Measurements from ENCODE around the gene ALS2. TPM values are rescaled to one million over a fixed set of nuclear protein-coding genes. Genes with fewer than 3 reads are reported as not detected.
"Not testable (repeated sequence)": the region's sequence is repeated elsewhere in the genome, so short reads cannot be mapped to it uniquely, and the experiment has no call there.

Gene ALS2
- total RNA-seq, 1 donor = 6.2 TPM

DNA sequence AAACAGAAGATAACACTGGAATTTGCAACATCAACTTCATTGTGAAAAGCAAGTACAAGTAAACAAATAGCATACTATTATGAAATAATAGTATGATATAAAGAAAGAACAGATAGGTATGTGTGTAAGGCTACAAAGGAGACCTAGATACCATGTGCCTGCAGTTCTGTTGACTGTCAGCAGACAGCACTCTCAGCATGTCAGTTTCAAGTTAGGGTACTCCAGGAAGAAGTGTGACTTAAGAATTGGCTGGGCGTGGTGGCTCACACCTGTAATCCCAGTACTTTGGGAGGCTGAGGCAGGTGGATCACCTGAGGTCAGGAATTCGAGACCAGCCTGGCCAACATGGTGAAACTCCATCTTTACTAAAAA, 18.2 kb upstream of the ALS2 start:
- H3K4me1 ChIP-seq (ENCODE audit: insufficient read depth, low read length); H3K27me3 ChIP-seq (ENCODE audit: insufficient read depth, low read length); H3K9me3 ChIP-seq (ENCODE audit: low read depth, low read length): not testable (repeated sequence)

GRCh38 chr2:201798252-201798913, 17.6 kb upstream of the ALS2 start:
- no peak overlapping the region for H3K4me3 ChIP-seq (ENCODE audit: low read length)
- H3K9me3 ChIP-seq (ENCODE audit: low read depth, low read length) = no peaks in the 10 kb centered on the region
- H3K4me1 ChIP-seq (ENCODE audit: insufficient read depth, low read length) = no peaks in the 10 kb centered on the region
- peaks cover 6% of the 10 kb centered on the region for H3K27me3 ChIP-seq (ENCODE audit: insufficient read depth, low read length)

More for the DNA sequence above, 18.2 kb upstream of the ALS2 start:
- not testable (repeated sequence) for H3K4me3 ChIP-seq (ENCODE audit: low read length)

DNA sequence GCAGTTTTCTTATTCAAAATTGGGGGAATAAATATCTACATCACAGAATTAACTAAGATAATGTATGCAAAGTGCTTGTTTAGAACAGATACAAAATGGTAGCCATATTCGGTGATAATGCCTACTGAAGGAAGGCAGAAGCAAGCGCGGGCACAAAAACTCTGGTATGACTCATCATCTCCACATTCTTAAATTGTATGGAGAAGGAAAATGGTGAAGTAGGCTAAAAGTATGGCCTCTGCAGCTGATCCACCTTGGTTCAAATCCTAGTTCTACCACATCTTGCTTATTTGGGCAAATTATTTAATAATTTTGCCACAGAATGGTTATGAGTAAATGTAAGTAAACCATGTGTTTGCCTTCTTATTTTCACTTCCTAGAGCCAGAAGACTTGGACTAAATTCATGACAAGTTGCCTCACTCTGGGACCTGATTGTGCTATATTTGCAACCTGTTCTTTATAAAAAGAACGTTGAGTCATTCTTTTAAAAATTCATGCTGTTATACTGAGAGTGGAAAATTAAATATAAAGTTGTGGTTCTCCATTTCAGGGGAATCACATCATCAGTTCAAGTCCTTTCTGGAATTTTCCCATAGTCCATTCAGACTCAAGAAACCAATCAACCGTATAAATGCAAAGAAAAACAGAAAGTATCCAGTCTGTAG, 16.6 kb upstream of the ALS2 start:
- Histone ChIP-seq H3K9me3 (ENCODE audit: low read depth, low read length) (no peaks in the 10 kb centered on the region), H3K4me3 (ENCODE audit: low read length) (no peak overlapping the region), H3K4me1 (ENCODE audit: insufficient read depth, low read length) (no peaks in the 10 kb centered on the region), H3K27me3 (ENCODE audit: insufficient read depth, low read length) (peaks cover 6% of the 10 kb centered on the region)

DNA sequence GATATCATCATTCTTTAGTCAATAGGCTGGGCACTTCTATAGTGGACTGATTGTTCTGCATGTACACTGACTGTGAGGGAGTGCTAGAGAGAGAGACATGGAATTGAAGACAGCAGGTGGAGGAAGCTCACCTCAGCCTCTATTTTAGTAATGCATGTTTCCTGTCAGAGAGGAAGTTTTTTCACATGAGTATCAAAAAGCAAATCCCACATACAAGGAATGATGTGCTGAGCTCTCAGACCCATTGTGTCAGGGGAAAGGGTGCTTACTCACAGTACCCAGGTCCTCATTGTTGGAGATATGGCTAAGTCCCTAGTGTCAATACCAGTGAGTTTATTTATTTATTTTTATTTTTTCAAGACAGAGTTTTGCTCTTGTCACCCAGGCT, 15.7 kb upstream of the ALS2 start:
- no peaks in the 10 kb centered on the region for H3K9me3 ChIP-seq (ENCODE audit: low read depth, low read length)
- no peaks in the 10 kb centered on the region for H3K4me1 ChIP-seq (ENCODE audit: insufficient read depth, low read length)
- no peak overlapping the region for H3K4me3 ChIP-seq (ENCODE audit: low read length)
- peaks cover 3% of the 10 kb centered on the region for H3K27me3 ChIP-seq (ENCODE audit: insufficient read depth, low read length)

DNA sequence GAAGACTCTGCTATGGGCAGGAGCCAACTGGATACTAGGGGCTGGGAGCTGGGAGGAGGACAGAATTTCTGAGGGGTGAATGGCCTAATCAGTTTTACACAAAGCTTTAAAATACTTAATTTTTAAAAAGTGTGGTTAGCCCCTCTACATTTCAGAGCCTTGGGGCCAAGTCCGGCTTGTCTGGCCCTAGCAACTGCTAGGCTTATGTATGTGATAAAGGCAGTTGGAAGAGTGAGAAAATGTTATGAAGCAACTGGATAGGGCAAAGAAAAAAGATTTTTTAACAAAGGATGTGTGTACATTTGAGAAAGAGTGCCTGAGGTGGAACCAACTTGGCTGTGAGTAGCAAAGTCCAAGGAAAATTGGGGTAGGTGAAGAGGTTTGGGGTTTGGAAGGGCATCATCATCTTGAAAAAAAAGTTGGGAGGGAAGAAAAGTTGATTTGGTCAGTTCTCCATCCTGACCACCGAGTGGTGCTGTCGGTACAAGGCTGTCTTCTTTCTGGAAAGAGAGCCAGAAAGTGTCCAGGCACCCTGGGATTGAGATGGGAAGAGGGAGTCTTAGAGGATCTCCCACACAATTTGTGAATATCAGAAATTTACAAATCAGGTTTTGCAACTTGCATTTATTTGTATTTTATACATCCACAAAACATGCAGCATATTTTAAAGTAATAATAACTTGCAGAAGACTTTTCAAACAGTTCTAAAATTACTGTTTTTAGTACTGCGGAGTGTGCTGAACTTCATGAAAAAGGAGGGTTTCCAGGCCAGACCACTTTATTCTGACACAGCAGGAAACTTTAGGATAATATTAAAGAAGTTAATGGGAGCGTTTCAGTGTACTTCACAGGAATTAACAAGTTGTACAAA, 15.1 kb upstream of the ALS2 start:
- no peaks in the 10 kb centered on the region for H3K4me1 ChIP-seq (ENCODE audit: insufficient read depth, low read length)
- no peak overlapping the region for H3K4me3 ChIP-seq (ENCODE audit: low read length)
- no peaks in the 10 kb centered on the region for H3K9me3 ChIP-seq (ENCODE audit: low read depth, low read length)
- H3K27me3 ChIP-seq (ENCODE audit: insufficient read depth, low read length) = no peaks in the 10 kb centered on the region

DNA sequence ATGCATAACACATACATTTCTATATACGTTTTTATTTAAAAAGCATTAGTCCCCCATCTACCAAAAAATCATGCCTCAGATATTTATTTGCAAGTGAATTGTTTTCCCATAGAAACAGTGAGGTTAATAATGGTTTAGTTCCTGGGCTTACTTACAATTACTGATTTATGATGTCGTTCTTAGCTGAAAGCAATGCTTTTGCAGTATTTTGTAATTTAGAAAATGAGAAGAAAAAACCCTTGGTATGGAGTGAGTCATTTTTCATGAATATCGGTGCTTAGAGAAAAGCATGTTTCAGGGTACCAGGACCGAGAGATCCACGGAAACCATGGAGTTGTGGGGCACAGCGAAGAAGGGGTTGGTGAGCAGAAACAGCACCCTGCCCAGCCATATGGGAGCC, 13.6 kb upstream of the ALS2 start:
- H3K4me3 ChIP-seq (ENCODE audit: low read length) = no peak overlapping the region
- H3K9me3 ChIP-seq (ENCODE audit: low read depth, low read length) = no peaks in the 10 kb centered on the region
- H3K27me3 ChIP-seq (ENCODE audit: insufficient read depth, low read length) = no peaks in the 10 kb centered on the region

DNA sequence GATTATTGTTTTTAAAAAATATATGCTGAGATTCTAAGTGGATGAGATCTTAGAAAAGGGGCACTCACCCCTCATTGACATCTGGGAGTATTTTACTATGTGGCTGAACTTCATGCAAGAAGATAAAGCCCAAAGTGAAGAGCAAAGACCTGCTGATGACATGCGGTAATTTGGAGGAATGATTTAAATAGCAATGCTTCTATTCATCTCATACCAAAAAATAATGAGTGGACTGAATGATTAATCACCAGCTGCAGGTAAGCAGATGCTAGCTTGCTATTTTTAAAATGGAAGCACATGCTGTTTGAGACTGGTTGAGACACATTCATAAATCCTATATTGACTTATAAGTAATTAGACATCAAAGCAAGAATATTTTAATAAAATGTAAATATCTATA, 12.9 kb upstream of the ALS2 start:
- Histone ChIP-seq H3K27me3 (ENCODE audit: insufficient read depth, low read length) (no peaks in the 10 kb centered on the region), H3K4me3 (ENCODE audit: low read length) (no peak overlapping the region), H3K4me1 (ENCODE audit: insufficient read depth, low read length) (no peaks in the 10 kb centered on the region), H3K9me3 (ENCODE audit: low read depth, low read length) (no peaks in the 10 kb centered on the region)

More for the DNA sequence above, 13.6 kb upstream of the ALS2 start:
- no peaks in the 10 kb centered on the region for H3K4me1 ChIP-seq (ENCODE audit: insufficient read depth, low read length)

DNA sequence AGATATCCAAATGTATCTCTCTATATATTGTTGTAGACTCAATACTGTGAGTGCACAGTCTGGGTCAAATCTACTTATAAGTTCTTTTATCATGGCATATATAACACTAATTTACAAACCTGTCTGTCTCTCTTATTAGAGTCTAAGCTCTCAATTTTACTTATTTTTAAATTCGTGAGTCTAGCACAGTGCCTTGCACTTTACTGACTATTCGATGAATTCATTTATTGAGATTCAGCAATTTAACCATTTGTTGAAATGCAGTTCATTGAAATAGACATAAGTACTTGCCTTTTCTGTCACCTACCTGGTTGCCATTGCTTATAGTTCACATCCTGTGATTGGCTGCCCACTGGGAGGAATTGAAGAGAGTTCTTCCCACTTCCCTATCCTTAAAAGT, 10.3 kb upstream of the ALS2 start:
- no peak overlapping the region for H3K4me3 ChIP-seq (ENCODE audit: low read length)
- H3K9me3 ChIP-seq (ENCODE audit: low read depth, low read length) = no peaks in the 10 kb centered on the region
- no peaks in the 10 kb centered on the region for H3K27me3 ChIP-seq (ENCODE audit: insufficient read depth, low read length)
- peaks cover 10% of the 10 kb centered on the region for H3K4me1 ChIP-seq (ENCODE audit: insufficient read depth, low read length)

DNA sequence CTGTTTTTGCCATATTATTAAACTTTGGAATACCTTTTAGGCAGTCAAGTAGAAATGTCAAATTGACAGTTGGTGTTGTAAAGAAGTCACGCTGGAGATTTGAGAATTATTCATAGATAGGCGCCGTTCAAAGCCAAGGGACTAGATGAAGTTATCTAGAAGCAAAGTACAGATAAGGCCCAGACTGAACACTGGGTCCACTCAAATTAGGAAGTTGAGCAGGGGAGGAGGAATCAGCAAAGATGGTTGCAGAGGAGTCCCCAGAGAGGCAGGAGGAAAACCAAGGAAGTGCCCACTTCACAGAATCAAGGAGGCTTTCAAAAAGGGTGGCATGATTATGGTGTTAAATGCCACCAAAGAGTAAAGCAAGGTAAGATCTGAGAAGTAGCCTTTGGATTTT, 9.6 kb upstream of the ALS2 start:
- peaks cover 10% of the 10 kb centered on the region for H3K4me1 ChIP-seq (ENCODE audit: insufficient read depth, low read length)
- no peaks in the 10 kb centered on the region for H3K27me3 ChIP-seq (ENCODE audit: insufficient read depth, low read length)
- H3K4me3 ChIP-seq (ENCODE audit: low read length) = no peak overlapping the region
- no peaks in the 10 kb centered on the region for H3K9me3 ChIP-seq (ENCODE audit: low read depth, low read length)

DNA sequence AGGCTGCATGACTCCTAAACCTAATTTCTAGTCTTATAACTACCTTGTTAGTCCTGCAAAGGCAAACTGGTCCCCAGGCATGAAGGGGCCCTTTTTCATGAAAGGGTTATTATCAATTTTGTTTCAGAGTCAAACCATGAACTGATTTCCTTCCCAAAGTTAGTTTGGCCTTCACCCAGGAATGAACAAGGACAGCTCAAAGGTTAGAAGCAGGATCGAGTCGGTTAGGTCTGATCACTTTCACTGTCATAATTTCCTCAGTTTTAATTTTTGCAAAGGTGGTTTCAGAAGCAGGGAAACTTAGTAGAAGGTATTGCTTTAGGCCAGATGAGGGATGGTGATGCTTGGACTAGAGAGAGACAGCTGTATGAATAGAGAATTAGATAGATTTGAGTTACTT, 8.7 kb upstream of the ALS2 start:
- Histone ChIP-seq H3K4me3 (ENCODE audit: low read length) (no peak overlapping the region), H3K4me1 (ENCODE audit: insufficient read depth, low read length) (peaks cover 10% of the 10 kb centered on the region), H3K9me3 (ENCODE audit: low read depth, low read length) (no peaks in the 10 kb centered on the region), H3K27me3 (ENCODE audit: insufficient read depth, low read length) (no peaks in the 10 kb centered on the region)

- Histone ChIP-seq H3K4me3 (ENCODE audit: low read length) (no peak overlapping the region), H3K27me3 (ENCODE audit: insufficient read depth, low read length) (no peaks in the 10 kb centered on the region), H3K4me1 (ENCODE audit: insufficient read depth, low read length) (peaks cover 10% of the 10 kb centered on the region), H3K9me3 (ENCODE audit: low read depth, low read length) (no peaks in the 10 kb centered on the region)
These were observed 7.6 kb upstream of the ALS2 start for GRCh38 chr2:201788371-201788770.

- H3K27me3 ChIP-seq (ENCODE audit: insufficient read depth, low read length) = peaks cover 5% of the 10 kb centered on the region
- H3K4me1 ChIP-seq (ENCODE audit: insufficient read depth, low read length) = peaks cover 17% of the 10 kb centered on the region
- no peaks in the 10 kb centered on the region for H3K9me3 ChIP-seq (ENCODE audit: low read depth, low read length)
- H3K4me3 ChIP-seq (ENCODE audit: low read length) = no peak overlapping the region
These were observed 5.7 kb upstream of the ALS2 start for GRCh38 chr2:201786471-201786870.

DNA sequence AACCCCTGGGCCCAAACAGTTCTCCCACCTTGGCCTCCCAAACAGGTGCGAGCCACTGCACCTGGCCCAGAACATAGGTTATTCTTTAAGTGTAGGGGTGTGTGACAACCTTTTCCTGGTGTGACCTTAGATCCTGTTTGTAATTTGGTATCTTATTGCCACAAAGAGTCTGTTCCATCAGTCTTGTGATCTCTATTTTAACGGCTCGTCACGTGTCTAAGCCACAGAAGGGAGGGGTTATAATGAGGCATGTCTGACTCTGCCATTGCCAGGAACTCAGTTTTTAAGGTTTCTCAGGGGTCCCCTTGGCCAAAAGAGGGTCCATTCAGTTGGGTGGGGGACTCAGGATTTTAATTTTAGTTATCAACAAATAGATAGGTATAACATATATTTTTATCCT, 4.4 kb upstream of the ALS2 start:
- H3K4me1 ChIP-seq (ENCODE audit: insufficient read depth, low read length) = peaks cover 23% of the 10 kb centered on the region
- H3K9me3 ChIP-seq (ENCODE audit: low read depth, low read length) = no peaks in the 10 kb centered on the region
- peaks cover 5% of the 10 kb centered on the region for H3K27me3 ChIP-seq (ENCODE audit: insufficient read depth, low read length)
- H3K4me3 ChIP-seq (ENCODE audit: low read length) = no peak overlapping the region

DNA sequence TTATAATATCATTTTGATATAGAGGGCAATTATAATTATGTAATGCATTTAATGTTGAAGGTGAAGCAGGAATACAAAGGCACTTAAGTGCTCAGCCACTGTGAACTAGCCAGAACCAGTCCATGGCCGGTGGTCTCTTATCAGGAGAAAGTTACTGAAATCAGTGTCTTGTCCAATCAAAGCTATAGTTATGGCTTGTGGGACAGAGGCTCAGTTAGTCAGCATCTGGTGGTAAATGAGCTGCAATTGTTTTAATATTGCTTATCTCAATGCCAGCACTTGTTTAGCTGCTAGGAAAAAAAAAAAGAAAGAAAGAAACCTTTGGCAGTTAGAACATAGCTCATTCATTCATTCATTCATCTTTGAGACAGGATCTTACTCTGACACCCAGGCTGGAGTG, 3.8 kb upstream of the ALS2 start:
- Histone ChIP-seq H3K4me3 (ENCODE audit: low read length) (no peak overlapping the region), H3K4me1 (ENCODE audit: insufficient read depth, low read length) (peaks cover 27% of the 10 kb centered on the region), H3K9me3 (ENCODE audit: low read depth, low read length) (no peaks in the 10 kb centered on the region), H3K27me3 (ENCODE audit: insufficient read depth, low read length) (peaks cover 5% of the 10 kb centered on the region)

DNA sequence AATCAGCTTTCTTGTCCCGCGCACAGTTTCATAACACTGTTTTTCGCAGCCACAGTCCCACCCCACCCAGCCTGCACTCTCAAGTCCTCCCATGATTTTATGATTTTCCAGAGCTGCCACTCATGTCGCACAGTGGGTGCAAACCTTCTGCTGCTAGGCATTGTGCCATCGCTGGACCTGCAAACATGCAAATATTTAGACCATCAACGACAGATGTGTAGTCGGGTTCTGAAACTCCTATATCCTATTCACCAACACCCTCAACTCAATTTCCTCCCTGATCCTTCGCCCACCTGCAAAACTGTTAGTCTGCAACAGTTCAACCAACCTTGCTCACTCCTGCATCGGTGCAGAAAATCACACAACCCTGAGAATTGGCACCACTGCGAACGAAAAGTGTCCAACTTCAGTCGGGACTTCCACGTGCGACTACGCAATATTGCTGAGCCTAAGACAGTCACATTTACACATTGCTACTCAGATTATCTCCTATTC, 871 bp upstream of the ALS2 start:
- H3K27me3 ChIP-seq (ENCODE audit: insufficient read depth, low read length) = peaks cover 5% of the 10 kb centered on the region
- H3K9me3 ChIP-seq (ENCODE audit: low read depth, low read length) = no peaks in the 10 kb centered on the region
- H3K4me1 ChIP-seq (ENCODE audit: insufficient read depth, low read length) = peaks cover 17% of the 10 kb centered on the region
- H3K4me3 ChIP-seq (ENCODE audit: low read length) = peak overlapping the region; percentile 92
